RWPE2 (cell line): ENCODE results near the gene UTS2.

ENCODE experiments used
- ATAC-seq: fragments of 200-7000 bp; cut with Tn5 transposase; 3 replicates; pipeline ENCODE4 v1.9.1; 2021; ENCODE audit warnings: low read depth
- DNase-seq: peaks from one replicate; pipeline ENCODE4 v3.0.0-alpha.2; 2020; ENCODE audit warnings: low spot score
- H3K27ac ChIP-seq: fragments of 450-650 bp; 2 replicates; pipeline ENCODE4 v1.5.1; 2017; ENCODE audit warnings: mild to moderate bottlenecking; ENCODE audit not compliant: poor library complexity, severe bottlenecking
- H3K27me3 ChIP-seq: fragments of 250-450 bp; sonication (Bioruptor Pico); 2 replicates; pipeline ENCODE4 v1.5.1; 2021; ENCODE audit warnings: mild to moderate bottlenecking, moderate library complexity; ENCODE audit not compliant: insufficient read depth, poor library complexity, severe bottlenecking
- H3K36me3 ChIP-seq: fragments of 250-450 bp; sonication (Bioruptor Pico); 2 replicates; pipeline ENCODE4 v1.5.1; 2020; ENCODE audit warnings: low read depth, mild to moderate bottlenecking, moderate library complexity
- H3K4me1 ChIP-seq: fragments of 250-450 bp; sonication (Bioruptor Pico); 2 replicates; pipeline ENCODE4 v1.5.1; 2021; ENCODE audit warnings: mild to moderate bottlenecking, moderate library complexity; ENCODE audit not compliant: insufficient read depth, poor library complexity, severe bottlenecking
- H3K4me3 ChIP-seq: fragments of 250-450 bp; sonication (Bioruptor Pico); 2 replicates; pipeline ENCODE4 v1.5.1; 2021; ENCODE audit warnings: mild to moderate bottlenecking, moderate library complexity; ENCODE audit not compliant: severe bottlenecking
- H3K9me3 ChIP-seq: fragments of 250-450 bp; sonication (Bioruptor Pico); 2 replicates; pipeline ENCODE4 v1.5.1; 2021; ENCODE audit warnings: mild to moderate bottlenecking, moderate library complexity; ENCODE audit not compliant: severe bottlenecking
- TF ChIP-seq, protein P1 (sequence below): fragments of 450-650 bp; IDR thresholded peaks from one replicate; pipeline ENCODE4 v1.5.1; 2017; ENCODE audit warnings: mild to moderate bottlenecking, moderate library complexity; ENCODE audit not compliant: poor library complexity, severe bottlenecking

UTS2 gene

DNA sequence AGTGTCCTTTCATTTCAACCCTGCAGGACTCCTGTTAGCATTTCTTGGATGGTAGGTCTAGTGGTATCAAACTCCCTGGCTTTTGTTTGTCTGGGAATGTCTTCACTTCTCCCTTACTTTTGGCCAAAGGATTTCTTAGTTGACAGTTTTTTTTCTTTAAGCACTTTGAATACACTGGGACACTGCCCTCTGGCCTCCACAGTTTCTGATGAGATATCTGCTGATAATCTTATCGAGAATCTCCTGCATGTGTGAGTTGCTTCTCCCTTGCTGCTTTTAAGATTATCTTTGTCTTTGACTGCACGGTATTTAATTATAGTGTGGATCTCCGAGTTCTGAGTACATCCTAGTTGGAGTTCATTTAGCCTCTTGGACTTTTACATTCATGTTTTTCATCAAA lies 13.3 kb downstream of the UTS2 start:
- Histone ChIP-seq H3K27me3 (no peaks in the 10 kb centered on the region), H3K9me3 (peaks cover 2% of the 10 kb centered on the region), H3K36me3 (peaks cover 50% of the 10 kb centered on the region), H3K4me1 (no peaks in the 10 kb centered on the region), H3K4me3 (no peak overlapping the region), H3K27ac (no peak overlapping the region)
- ATAC-seq (no peak), DNase-seq (no peak)
- TF ChIP-seq, protein P1, sequence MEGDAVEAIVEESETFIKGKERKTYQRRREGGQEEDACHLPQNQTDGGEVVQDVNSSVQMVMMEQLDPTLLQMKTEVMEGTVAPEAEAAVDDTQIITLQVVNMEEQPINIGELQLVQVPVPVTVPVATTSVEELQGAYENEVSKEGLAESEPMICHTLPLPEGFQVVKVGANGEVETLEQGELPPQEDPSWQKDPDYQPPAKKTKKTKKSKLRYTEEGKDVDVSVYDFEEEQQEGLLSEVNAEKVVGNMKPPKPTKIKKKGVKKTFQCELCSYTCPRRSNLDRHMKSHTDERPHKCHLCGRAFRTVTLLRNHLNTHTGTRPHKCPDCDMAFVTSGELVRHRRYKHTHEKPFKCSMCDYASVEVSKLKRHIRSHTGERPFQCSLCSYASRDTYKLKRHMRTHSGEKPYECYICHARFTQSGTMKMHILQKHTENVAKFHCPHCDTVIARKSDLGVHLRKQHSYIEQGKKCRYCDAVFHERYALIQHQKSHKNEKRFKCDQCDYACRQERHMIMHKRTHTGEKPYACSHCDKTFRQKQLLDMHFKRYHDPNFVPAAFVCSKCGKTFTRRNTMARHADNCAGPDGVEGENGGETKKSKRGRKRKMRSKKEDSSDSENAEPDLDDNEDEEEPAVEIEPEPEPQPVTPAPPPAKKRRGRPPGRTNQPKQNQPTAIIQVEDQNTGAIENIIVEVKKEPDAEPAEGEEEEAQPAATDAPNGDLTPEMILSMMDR, result no peak

DNA sequence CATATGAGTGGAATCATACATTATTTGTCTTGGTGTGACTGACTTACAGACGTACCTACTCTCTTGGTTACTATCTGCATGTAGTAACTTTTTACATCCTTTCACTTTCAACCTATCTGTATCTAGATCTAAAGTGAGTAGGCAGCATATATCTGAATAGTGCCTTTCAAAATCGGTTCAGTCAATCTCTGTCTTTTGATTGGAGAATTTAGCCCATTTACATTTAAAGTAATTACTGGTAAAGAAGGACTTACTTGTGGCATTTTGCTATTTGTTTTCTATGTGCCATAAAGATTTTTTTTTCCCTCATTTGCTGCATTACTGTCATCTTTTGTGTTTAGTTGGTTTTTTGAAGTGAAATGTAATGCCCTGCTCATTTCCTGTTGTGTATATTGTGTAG lies 14.2 kb downstream of the UTS2 start:
- no peaks in the 10 kb centered on the region for H3K27me3 ChIP-seq
- no peaks in the 10 kb centered on the region for H3K4me1 ChIP-seq
- no peak overlapping the region for H3K4me3 ChIP-seq
- H3K36me3 ChIP-seq, result peaks cover 50% of the 10 kb centered on the region
- no peak for DNase-seq
- TF ChIP-seq, protein P1, result no peak
- H3K27ac ChIP-seq, result no peak overlapping the region
- no peak for ATAC-seq
- H3K9me3 ChIP-seq, result peaks cover 2% of the 10 kb centered on the region

DNA sequence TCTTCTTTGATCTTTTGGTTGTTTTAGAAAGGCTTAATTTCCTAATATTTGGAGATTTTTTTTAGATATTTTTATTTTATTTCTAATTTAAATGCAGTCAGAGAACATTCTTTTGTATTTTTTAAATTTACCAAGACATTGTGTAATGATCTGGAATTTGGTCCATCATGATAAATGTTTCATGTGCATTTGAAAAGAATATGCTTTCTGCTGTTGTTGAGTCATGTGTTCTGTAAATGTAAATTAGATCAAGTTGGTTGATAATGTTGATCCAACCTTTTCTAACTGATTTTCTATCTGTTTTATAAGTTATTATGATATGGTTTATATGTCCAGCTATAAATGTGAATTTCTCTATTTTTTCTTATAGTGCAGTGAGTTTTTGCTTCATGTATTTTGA lies 19.8 kb downstream of the UTS2 start:
- Histone ChIP-seq H3K27me3 (no peaks in the 10 kb centered on the region), H3K9me3 (no peaks in the 10 kb centered on the region), H3K27ac (no peak overlapping the region), H3K4me1 (no peaks in the 10 kb centered on the region), H3K4me3 (no peak overlapping the region), H3K36me3 (peaks cover 48% of the 10 kb centered on the region)
- TF ChIP-seq, protein P1, result no peak
- no peak for DNase-seq
- no peak for ATAC-seq

DNA sequence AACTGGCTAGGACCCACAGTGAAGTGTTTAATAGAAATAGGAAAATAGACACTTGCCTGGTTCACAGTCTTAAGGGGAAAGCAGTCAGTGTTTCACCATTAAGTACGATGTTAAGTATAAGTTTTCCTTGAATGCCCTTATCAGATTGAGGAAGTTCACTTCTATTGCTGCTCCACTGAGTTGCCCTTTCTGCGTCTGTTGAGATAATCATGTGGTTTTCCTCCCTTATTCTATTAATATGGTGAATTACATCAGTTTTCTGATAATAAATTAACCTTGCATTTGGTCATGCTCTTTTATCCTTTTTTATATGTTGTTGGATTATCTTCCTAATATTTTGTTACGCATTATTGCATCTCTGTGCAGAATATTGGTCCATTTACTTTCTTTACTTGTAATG lies 21.4 kb downstream of the UTS2 start:
- no peak for ATAC-seq
- Histone ChIP-seq H3K27ac (no peak overlapping the region), H3K4me3 (no peak overlapping the region), H3K9me3 (no peaks in the 10 kb centered on the region), H3K27me3 (no peaks in the 10 kb centered on the region), H3K4me1 (no peaks in the 10 kb centered on the region), H3K36me3 (peaks cover 43% of the 10 kb centered on the region)
- TF ChIP-seq, protein P1, result no peak
- DNase-seq, result no peak

DNA sequence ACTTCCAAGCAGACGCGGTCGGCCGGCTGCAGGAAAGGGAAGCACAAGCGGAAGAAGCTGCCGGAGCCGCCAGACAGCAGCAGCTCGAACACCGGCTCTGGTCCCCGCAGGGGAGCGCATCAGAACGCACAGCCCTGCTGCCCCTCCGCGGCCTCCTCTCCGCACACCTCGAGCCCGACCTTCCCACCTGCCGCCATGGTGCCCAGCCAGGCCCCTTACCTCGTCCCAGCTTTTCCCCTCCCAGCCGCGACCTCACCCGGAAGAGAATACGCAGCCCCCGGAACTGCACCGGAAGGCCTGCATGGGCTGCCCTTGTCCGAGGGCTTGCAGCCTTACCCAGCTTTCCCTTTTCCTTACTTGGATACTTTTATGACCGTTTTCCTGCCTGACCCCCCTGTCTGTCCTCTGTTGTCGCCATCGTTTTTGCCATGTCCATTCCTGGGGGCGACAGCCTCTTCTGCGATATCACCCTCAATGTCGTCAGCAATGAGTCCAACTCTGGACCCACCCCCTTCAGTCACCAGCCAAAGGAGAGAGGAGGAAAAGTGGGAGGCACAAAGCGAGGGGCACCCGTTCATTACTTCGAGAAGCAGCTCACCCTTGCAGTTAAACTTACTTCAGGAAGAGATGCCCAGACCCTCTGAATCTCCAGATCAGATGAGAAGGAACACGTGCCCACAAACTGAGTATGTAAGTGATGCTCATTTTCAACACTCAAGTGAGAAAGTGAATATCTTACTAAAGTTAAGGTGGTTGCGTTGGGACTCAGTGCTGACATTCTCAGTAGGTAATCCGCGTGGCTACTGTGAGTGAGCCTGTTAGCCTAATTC lies 25.5 kb downstream of the UTS2 start:
- Histone ChIP-seq H3K27me3 (no peaks in the 10 kb centered on the region), H3K9me3 (no peaks in the 10 kb centered on the region), H3K27ac (no peak overlapping the region), H3K4me3 (no peak overlapping the region), H3K36me3 (peaks cover 34% of the 10 kb centered on the region), H3K4me1 (no peaks in the 10 kb centered on the region)
- TF ChIP-seq, protein P1, result no peak
- DNase-seq (no peak), ATAC-seq (no peak)
